Stimulated activated CD4-positive, alpha-beta T cell treated with anti-CD3 and anti-CD28 coated beads, Interleukin-15, amount 100 ng/mL, for 1 hour (primary cell): Measurements from ENCODE around the gene TMEM184C.

ENCODE experiments used
- DNase-seq, 2 donors: peaks; one replicate each; pipeline ENCODE4 v3.0.0-alpha.2; 2020; ENCODE audit warnings: low read depth in 1 of 2, low spot score in 1 of 2

The TMEM184C gene

DNA sequence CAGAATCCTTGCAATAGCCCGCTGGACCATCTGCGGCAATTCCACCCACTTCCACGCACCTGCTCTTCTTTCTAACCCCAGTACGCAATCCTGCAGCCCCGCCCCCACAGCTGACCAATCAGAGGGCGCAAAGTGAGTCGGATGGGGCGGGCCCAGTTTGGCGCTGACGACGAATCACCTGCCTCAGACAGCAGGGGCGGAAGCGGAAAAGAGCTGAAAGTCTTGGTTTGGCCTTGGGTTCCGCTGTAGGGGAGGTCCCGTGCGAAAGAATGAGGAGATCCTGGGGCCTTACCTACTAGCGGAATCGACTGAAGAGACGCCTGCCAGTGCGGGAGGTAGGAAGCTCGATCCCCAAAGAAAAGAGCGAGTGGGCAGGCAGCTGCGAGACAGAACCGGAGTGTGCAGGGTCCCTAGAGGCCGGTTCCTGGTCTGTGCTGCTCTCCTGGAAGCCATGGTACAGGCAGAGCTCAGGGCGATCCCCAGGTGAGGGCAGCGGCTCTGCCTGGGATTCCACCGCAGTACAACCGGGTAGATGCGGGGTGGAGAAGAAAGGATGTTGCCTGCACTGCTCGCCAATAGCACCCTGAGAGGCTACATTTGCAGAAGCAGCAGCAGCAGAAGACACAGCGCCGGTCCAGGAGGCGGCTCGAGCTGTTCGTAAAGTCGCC lies at the start of gene TMEM184C:
TSS of gene TMEM184C (plus strand) at position 225 of the 668 bp plus-strand sequence. CDS start 560 bp downstream, outside the sequence.
- peak; percentile 95 to 98 for DNase-seq

DNA sequence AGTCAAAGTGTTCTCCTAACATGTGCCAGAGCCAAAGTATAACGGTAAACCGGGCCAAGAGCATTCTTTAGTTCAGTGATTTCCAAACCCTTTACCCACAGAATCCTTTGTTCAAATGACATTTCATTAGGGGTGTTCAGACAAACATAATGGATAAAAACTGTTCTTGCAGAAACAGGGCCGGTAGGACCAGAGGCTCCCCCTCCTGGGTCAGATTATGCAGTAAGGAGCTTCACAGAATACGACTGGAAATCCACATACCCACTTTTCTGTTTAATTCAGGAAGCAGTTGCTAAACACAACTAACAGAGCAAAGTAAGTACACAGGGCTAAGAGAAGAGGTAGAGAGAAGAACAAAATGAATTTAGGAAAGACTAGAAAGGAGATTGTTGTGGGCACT lies 46.6 kb upstream of the TMEM184C start:
- DNase-seq: no peak

DNA sequence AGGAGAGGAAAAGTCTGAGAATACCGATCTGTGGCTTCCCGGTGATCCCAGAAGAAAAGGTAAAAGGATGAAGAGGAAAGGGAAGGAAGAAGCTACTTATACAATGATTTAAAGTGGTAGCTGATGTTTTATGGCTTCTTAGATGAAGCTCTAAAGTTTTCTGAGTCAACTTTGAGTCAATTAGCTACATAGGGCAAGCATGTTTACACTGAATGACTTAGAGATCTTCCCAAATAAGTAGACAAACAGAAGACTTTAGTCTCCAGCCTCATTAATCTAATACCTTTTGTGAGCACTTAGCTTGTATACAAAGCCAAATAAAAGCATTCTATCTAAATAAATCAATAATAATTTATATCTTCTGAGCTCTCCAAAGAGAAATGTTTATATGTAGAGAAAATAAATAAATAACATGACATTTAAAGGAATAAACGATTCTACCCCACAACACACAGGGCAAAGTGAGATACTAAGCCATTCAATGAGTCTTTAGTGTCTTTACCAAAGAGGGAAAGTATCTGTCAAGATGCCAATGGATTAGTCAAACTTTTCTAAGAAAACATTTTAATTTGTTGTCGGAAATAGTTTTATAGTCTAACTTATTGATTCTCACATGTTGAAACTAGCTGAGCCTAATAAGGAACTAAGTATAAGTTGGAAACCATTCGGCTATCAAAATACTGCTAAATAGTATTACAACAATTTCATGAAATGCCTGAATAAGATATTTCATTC lies 46.0 kb upstream of the TMEM184C start:
- DNase-seq: no peak

DNA sequence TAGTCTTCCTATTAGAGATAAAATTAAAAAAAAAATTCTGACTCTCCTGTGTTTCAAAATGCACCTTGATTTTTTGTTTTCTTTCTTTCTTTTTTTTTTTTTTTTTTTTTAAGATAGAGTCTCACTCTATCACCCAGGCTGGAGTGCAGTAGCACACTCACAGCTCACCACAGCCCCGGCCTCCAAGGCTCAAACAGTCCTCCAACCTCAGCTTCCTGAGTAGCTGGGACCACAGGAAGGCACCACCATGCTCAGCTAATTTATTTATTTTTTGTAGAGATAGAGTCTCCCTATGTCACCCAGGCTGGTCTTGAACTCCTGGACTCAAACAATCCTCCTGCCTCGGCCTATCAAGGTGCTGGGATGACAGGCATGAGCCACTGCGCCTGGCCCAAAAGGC lies 41.1 kb upstream of the TMEM184C start:
- no peak for DNase-seq

DNA sequence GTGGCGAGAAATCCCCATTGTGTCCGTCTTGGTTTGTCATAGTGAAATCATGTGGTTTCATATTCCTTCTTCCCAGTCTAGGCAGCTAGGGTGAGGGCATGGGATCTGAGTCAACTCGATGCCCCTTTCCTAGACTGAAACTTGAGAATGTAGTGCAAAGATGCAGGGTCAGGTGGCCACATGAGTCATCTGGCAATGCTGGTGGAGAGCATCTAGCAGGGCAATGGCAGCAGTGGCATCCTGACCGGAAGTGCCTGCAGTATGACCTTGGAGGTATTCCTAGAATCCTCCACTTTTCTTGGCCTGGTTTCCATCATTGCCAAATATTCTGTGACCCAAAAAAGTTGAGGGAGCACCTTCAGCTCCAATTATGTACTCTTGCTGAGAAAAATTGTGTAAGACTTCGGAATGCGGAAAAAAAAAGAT lies 39.1 kb upstream of the TMEM184C start:
- DNase-seq: no peak

DNA sequence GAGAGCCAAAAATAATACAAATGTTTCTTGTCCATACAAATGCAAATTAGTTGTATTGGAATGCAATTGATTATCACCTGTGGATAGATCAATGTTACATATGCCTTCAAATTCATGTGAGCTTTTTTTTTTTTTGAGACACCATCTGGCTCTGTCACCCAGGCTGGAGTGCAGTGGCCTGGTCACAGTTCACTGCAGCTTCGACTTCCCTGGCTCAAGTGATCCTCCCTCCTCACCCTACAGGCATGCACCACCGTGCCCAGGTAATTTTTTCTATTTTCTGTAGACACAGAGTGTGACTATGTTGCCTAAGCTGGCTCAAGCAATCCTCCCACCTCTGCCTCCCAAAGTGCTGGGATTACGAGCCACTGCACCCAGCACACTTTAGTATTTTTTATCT lies 38.6 kb upstream of the TMEM184C start:
- DNase-seq: no peak

DNA sequence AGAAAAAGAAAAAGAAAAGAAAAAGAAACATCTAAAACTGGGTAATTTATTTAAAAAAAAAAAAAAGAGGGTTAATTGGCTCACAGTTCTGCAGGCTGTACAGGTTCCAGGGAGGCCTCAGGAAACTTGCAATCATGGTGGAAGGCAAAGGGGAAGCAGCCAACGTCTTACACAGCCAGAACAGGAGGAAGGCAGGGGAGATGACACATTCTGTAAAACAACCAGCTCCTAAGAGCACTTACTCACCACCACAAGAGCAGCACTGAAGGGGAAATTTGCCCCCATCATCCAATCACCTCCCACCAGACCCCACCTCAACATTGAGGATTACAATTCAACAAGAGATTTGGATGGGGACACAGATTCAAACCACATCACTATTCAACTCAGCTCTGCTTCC lies 36.8 kb upstream of the TMEM184C start:
- DNase-seq: no peak

DNA sequence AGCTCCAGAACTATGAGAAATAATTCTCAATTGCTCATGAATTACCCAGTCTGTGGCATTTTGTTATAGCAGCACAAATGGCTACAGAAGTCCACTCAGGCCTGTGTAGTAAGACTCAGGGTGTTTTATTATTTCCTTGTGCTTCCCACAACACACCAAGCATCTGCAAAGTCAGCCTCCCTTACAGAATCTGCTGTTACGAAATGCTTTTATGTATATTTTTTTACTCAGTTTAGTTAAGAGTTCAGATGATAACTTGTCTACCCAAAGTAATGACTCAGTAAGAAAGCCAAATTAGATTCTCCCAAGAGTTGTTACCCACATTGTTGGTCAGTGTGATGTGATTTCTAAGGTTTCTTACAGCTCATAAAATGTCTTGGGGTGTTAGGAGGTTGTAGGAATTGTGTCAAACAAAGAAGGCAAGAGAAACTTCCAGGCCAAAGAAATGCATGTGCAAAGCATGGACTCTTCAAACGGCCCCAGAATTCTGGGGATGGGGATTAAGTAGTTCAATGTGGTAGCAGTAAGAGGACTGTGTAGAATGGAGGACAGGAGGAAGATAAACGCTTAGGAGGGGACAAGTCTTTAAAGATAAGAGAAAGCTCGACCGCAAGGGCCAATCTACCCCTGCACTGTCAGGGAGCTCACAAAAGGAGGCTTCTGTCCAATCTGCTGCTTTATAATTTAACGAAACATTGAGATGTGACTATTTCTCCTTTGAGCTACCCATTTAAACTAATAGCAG lies 35.4 kb upstream of the TMEM184C start:
- no peak for DNase-seq

DNA sequence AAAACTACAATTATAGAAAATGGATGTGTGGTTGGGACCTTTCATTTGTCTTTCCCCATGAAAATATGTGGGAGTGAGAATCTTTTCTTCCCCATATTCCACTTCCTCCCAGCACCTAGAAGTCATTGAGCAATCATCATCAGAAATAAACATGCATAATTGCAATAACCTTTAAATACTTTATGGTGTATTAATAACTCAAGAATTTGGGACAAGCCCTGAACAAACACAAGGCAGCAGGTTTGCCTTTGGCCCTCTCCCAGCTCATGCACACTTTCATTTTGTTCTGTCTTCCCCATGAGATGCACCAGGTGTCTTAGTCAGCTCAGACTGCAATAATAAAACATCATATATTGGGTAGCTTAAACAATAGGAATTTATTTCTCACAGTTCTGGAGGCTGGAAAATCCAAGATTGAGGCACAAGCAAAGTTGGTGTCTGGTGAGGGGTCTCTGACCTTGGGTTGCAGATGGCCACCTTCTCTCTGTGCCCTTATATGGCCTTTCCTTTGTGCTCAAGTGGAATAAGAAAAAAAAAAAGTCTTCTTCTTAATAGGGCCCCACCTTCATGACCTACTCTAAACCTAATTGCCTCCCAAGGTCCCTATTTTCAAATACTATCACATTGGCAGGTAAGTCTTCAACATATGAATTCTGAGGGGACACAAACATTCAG lies 34.7 kb upstream of the TMEM184C start:
- no peak for DNase-seq

DNA sequence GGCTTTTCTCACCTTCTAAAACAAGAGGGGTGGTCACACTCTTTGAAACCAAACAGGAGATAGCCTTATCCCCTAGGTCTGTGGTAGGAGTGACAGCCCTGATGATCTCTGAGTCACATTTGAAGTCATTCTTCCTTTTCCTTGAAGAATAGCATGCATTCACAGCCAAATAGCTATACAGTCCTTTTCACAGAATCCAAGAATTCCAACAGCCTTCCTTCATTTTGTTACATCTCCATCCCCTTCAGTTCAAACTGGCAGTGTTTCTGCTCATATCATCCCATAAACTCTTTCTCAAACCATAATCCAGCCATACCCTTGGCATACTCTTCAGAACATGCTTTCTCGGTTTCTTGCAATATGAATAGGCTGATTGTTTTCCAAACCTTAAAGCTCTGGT lies 33.3 kb upstream of the TMEM184C start:
- no peak for DNase-seq

DNA sequence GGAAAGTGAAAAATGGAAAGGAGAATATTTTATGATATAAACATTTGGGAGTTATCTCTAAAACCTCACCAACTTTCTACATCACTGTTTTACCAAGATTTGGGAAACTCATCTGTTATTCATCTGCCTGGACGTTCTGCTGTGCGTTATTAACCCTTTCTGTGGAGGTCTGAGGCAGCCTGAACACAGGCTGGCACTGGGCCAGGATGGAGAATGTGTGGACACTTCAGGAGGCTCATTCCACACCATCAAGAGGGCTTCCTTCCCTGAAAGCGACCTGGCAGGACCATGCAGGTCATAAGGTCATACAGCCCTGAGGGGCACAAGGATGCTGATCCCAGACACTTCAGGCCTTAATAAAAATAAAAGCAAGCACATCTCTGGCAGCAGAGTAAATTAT lies 31.2 kb upstream of the TMEM184C start:
- DNase-seq: no peak

DNA sequence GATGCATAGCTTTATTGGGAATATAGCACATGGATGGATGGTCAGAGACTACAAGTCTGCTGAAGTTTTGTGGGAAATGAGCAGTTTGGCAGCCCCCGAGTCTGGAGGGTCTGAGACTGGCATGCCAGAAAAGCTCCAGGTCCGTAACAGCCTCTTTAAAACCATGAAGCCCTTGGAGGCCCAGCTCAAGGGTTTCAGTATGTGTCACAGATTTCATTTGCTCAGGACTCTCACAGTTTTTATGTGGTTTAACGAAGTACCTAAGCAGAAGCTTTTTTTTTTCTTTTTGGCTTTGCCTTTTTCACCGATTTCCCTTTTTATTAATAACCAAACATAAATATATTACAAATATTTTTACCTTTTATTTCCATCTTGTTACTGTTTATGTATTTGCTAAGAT lies 30.6 kb upstream of the TMEM184C start:
- no peak for DNase-seq

DNA sequence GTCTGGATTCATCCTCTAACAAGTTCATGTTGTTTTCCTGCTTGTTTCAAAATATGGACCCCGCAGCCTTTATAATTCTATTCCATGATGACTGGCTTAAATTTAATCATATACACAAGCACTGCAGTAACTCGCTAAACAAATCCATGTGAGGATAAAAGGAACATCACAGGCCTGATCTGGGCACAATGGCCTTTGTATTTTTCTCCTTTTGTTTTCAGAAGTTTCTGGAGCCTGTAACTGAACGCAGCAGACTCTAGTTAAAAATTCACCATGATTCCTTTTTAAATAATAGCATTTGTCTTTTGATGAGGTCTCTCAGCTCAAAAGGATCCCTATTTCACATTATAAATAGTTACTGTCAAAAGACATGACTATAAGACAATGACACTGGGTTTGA lies 30.2 kb upstream of the TMEM184C start:
- no peak for DNase-seq

DNA sequence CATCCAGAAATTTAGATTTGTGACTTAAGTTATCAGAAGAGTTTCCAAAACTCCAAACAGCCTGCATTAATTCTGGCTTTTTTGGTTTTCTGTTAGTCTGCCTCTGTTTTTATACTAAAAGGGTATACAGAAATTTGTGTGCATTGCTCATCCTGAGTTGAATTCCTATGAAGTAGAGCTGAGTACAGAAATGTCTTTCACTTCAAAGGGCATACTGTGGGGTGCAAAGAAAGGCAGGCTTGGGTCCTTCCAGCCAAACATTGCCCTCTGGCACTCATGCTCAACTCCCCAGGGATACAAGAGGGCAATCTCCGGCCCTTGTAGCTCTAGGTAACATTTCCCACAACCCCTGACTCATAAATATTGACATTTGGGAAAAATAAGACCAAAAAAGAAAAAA lies 27.6 kb upstream of the TMEM184C start:
- no peak for DNase-seq

DNA sequence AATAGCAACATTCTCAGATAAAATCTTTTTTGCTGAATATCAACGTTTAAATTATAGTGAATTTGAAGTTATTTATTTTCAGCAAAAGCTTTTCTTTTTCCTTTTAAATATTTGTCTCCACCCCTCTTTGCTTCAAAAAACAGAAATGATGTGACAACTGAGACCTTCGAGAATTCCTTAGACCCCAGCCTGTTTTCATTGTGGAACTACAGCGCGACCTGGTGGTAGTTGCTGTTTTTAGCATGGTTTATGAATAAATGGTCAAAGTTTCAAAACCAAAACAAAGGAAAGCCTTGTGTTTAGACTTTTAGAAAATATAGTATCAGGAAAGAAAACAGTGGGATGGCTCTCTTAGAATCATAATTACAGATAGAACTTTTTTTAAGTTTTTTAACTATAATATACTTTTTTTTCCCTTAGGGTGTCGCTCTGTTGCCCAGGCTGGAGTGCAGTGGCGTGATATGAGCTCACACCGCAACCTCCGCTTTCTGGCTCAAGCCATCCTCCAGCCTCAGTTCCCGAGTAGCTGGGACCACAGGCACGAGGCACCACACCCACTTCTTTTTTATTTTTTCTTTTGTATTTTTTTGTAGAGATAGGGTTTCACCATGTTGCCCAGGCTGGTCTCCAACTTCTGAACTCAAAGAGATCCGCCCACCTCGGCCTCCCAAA lies 26.8 kb upstream of the TMEM184C start:
- DNase-seq: no peak

DNA sequence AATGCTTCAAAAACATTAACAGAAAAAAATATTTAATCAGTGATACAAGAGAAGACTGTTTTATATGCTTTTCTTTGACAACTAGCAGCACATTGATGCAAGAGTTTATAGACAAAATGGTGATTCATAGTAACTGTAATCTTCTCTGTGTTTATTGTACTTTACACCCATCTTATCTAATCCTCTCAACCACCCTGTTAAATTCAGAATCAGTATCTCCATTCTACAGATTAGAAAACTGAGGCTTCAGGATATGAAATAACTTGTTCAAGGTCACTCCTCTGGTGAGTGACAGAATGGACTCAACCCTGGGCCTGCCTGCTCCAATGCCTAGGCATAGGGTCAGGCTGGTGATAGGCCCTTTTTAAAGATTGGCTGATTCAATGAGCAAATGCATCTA lies 26.1 kb upstream of the TMEM184C start:
- no peak for DNase-seq

DNA sequence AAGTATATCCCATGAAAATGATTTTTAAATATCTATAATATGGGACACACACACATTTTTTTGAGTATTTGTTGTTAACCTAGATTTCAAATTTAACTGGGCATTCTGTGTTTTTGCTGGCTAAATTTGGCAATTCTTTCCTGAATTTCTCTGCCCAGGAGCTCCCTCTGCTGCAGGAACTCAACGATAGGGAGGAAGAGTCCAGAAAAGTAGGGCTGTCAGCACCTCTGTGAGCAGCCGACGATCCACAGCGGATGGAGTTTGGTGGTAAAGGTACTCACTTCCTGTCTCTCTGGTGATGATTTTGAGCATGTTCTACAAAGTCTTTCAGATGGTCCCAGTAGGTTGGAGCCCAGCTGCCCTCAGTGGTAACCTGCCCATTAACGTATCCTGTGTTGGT lies 23.1 kb upstream of the TMEM184C start:
- no peak for DNase-seq

DNA sequence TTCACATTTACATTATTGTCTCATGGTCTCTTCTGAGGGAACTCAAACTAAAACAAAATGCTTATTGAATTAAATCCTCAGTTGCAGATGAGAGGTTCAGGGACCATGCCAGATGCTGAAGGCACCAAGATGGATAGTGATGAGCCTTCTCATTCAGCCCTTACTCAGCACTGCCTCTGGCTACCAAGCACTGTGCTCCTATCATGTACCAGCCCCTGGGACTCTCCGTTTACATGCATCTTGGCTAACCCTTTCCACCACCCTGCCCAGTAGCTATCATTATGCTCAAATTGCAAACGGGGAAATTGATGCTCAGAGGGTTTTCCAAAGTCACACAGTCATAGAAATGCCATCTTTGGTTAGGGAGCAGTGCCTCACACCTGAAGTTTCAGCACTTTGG lies 22.6 kb upstream of the TMEM184C start:
- DNase-seq: no peak

DNA sequence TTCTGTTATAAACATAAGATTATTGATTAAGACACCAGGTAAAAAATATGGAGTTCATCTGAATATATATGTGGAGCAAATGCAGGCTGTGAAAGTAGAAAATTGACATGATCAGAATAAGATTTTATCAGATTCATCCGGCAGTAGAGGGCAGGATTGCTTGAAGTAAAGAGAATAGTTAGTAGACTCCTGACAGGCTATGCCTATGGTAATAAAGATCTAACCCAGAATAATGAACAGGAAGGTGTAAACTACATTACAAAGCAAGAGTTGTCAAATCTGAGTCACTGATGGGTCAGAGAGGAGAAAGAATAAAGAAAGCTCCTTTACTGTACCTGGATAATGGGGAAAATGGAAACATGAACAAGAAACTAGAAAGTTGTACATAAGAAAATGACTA lies 20.8 kb upstream of the TMEM184C start:
- DNase-seq: no peak

DNA sequence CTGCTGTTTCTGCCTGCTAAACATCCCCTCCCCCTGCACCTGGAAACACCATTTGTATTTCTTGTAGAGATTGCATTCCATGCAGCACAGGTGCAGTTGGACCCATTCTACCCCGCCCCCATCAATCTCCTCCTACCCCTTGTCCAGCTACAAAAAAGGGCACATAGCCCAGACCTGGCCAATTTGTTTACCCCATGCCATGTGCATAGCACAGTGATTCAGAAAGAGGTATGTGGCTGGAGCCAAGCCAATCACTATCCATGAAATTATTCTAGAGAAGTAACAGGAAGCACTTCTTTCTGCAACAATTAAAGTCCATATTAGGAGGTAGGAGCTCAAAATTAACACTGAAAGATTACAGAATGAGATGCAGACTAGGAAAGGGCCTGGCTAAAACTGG lies 20.2 kb upstream of the TMEM184C start:
- DNase-seq: no peak

DNA sequence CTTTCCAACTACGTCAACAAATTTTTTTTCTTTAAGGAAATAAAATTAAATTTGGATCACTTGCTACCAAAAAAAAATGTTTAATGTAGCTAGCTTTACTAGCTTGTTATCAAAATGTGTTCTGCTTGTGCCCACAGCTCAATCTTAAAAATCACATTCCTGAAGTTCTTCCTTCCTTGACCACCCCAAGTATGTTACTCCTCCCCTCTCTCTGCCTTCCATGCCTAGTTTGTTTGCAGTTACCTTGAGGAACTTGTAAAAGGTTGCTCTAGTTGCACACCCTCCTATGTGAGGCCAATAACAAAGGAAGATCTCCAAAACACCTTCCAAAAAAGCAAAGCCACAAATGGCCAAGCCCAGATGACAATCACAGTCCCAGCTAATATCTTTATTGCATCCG lies 19.6 kb upstream of the TMEM184C start:
- DNase-seq: no peak
